GM23338 (cell line): ENCODE measurements around the gene CTBP2. TPM values are rescaled to one million over a fixed set of nuclear protein-coding genes. Genes with fewer than 3 reads are reported as not detected.

Experiments used
- ATAC-seq: fragments of 200-7000 bp; cut with Tn5 transposase; 3 replicates; pipeline ENCODE4 v1.9.1; 2020
- DNase-seq: peaks from one replicate; pipeline ENCODE4 v3.0.0-alpha.2; 2015; ENCODE audit warnings: low spot score
- H2AFZ ChIP-seq: fragments of 200-600 bp; sonication (generic); 2 replicates; pipeline ENCODE4 v1.8.0; 2016; ENCODE audit warnings: antibody characterized with exemption, mild to moderate bottlenecking, moderate library complexity
- H3F3A ChIP-seq: fragments of 200-600 bp; sonication (generic); replicated peaks from 2 replicates; pipeline ENCODE4 v1.8.0; 2017; ENCODE audit warnings: antibody characterized with exemption, mixed run types, low read depth
- H3K27ac ChIP-seq: fragments of 200-600 bp; sonication (generic); 2 replicates; pipeline ENCODE4 v1.6.1; 2016; ENCODE audit warnings: low read depth
- H3K27me3 ChIP-seq: fragments of 200-600 bp; sonication (generic); 2 replicates; pipeline ENCODE4 v1.8.0; 2016; ENCODE audit warnings: mild to moderate bottlenecking, mixed run types, moderate library complexity; ENCODE audit not compliant: insufficient read depth
- H3K36me3 ChIP-seq: fragments of 200-600 bp; sonication (generic); 2 replicates; pipeline ENCODE4 v1.8.0; 2016; ENCODE audit warnings: mild to moderate bottlenecking; ENCODE audit not compliant: insufficient read depth
- H3K4me1 ChIP-seq: fragments of 200-600 bp; sonication (generic); 2 replicates; pipeline ENCODE4 v1.8.0; 2016; ENCODE audit warnings: mild to moderate bottlenecking, moderate library complexity; ENCODE audit not compliant: insufficient read depth
- H3K4me2 ChIP-seq: fragments of 200-600 bp; sonication (generic); 2 replicates; pipeline ENCODE4 v1.7.1; 2017; ENCODE audit warnings: mixed run types
- H3K4me3 ChIP-seq: fragments of 200-600 bp; sonication (generic); 2 replicates; pipeline ENCODE4 v1.6.1; 2016; ENCODE audit warnings: mixed run types
- H3K79me2 ChIP-seq: fragments of 200-600 bp; sonication (generic); replicated peaks from 2 replicates; pipeline ENCODE4 v1.8.0; 2017; ENCODE audit warnings: mild to moderate bottlenecking; ENCODE audit not compliant: insufficient read depth
- H3K9me2 ChIP-seq: fragments of 200-600 bp; sonication (generic); 2 replicates; pipeline ENCODE4 v1.8.0; 2017; ENCODE audit not compliant: insufficient read depth
- H4K20me1 ChIP-seq: fragments of 200-600 bp; sonication (generic); replicated peaks from 2 replicates; pipeline ENCODE4 v1.8.0; 2017; ENCODE audit warnings: mild to moderate bottlenecking; ENCODE audit not compliant: insufficient read depth
- H3K27ac Mint-ChIP-seq: 2 replicates; pipeline ENCODE4 v1.8.0; 2020; ENCODE audit warnings: inconsistent platforms, mild to moderate bottlenecking, moderate library complexity, mixed read lengths
- H3K27me3 Mint-ChIP-seq: 3 replicates; pipeline ENCODE4 v1.8.0; 2022; ENCODE audit warnings: low read depth, mild to moderate bottlenecking, moderate library complexity, mixed read lengths, inconsistent platforms; ENCODE audit not compliant: insufficient read depth, poor library complexity
- H3K36me3 Mint-ChIP-seq: 3 replicates; pipeline ENCODE4 v1.8.0; 2021; ENCODE audit warnings: low read depth, mild to moderate bottlenecking, inconsistent platforms, moderate library complexity, mixed read lengths
- H3K4me1 Mint-ChIP-seq: 3 replicates; pipeline ENCODE4 v1.8.0; 2020; ENCODE audit warnings: mild to moderate bottlenecking, inconsistent platforms, mixed read lengths
- H3K4me3 Mint-ChIP-seq: 3 replicates; pipeline ENCODE4 v1.8.0; 2021; ENCODE audit warnings: moderate library complexity, mild to moderate bottlenecking, inconsistent platforms, mixed read lengths
- H3K9me3 Mint-ChIP-seq: 3 replicates; pipeline ENCODE4 v1.8.0; 2020; ENCODE audit warnings: moderate library complexity, mild to moderate bottlenecking, inconsistent platforms, mixed read lengths
- CREB1 ChIP-seq: fragments of 250-450 bp; sonication (Bioruptor Pico); IDR thresholded peaks from 2 replicates; pipeline ENCODE4 v1.5.0; 2020; ENCODE audit warnings: low read depth, mild to moderate bottlenecking, moderate library complexity
- EZH2phosphoT487 ChIP-seq: fragments of 200-600 bp; sonication (generic); IDR thresholded peaks from one replicate; pipeline ENCODE4 v1.8.1; 2018; ENCODE audit warnings: antibody characterized with exemption; ENCODE audit not compliant: unreplicated experiment
- JUNB ChIP-seq: IDR thresholded peaks from one replicate; pipeline ENCODE4 v1.6.1; 2016; ENCODE audit warnings: antibody characterized with exemption; ENCODE audit not compliant: unreplicated experiment
- POLR2AphosphoS5 ChIP-seq: IDR thresholded peaks from 2 replicates; pipeline ENCODE4 v1.6.1; 2016; ENCODE audit warnings: antibody characterized with exemption, low read depth
- STAT1 ChIP-seq: IDR thresholded peaks from one replicate; pipeline ENCODE4 v1.6.1; 2016; ENCODE audit warnings: antibody characterized with exemption; ENCODE audit not compliant: unreplicated experiment
- ZNF114 ChIP-seq: fragments of 250-450 bp; sonication (Bioruptor Pico); IDR thresholded peaks from 2 replicates; pipeline ENCODE4 v1.5.0; 2020; ENCODE audit warnings: mild to moderate bottlenecking, moderate library complexity
- ZNF331 ChIP-seq: fragments of 250-450 bp; sonication (Bioruptor Pico); IDR thresholded peaks from 2 replicates; pipeline ENCODE4 v1.5.0; 2020; ENCODE audit warnings: low read depth, mild to moderate bottlenecking, moderate library complexity
- polyA plus RNA-seq: library from polyadenylated mRNA; unstranded; fragments of >200 nt; fragmentation: Nextera tagmentation; extraction: Ambion mirVana; gene quantifications from 2 replicates; pipeline ENCODE4 v1.2.1, GENCODE V29; 2016
- total RNA-seq: library from RNA; depleted of rRNA; stranded (reverse); fragments of >200 nt; shearing (Covaris generic); gene quantifications from 2 replicates; pipeline ENCODE4 v1.2.3, GENCODE V29; 2014
- TF ChIP-seq, protein P1 (sequence below): IDR thresholded peaks from 2 replicates; pipeline ENCODE4 v1.6.1; 2016; ENCODE audit warnings: antibody characterized with exemption
- TF ChIP-seq, protein P2 (sequence below): fragments of 250-450 bp; sonication (Bioruptor Pico); IDR thresholded peaks from 2 replicates; pipeline ENCODE4 v1.5.0; 2020; ENCODE audit warnings: mild to moderate bottlenecking, moderate library complexity

Gene CTBP2
- total and polyA plus RNA-seq, 2 experiments from 2014 or later = 133 to 265 TPM

DNA sequence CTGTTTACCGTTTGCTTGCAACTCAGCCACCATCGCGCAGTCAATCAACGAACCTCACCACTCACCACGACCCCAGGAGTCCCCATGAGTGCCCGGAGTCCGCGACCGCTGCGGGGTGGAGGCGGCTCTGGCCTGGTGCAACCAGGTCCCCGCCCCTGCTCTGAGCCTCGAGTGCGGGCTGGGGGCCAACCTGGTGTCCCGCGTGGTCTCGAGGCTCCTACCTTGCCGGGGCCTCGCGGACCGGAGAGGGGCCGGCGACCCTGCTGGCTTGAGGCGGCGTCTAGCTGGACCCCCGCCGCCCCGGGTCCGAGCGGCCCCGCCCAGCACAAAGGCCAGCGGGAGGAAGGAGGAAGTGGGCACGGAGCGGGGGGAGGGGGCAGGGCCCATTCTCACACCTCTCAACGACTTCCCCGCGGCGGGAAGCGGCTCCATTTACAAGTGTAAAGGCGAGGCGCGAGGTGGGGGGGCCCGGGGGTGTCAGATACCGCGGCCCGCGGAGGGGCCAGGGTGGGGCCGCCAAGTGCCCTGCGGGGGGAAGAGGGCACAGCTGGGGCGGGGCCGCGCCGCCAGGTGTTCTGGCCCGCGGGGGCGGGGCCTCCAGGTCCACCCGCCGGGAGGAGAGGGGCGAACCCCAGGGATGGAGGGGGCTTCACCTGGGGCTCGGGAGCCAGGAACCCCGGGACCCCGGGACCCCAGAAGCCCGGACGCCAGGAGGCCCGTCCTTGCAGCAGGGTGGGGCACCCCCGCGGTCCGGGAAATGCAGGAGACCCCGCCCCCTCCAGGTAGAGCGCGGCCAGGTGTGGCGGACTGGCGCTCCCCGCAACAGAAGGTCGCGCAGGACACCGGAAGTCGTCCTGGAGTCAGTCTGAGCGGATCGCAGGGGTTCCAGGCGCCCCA, 8.6 kb downstream of the CTBP2 start:
- Mint-ChIP-seq H3K4me1 (peaks cover 91% of the 10 kb centered on the region), H3K9me3 (no peaks in the 10 kb centered on the region; the same call in 1 of the 3 replicates), H3K36me3 (peaks cover 69% of the 10 kb centered on the region), H3K27ac (peak overlapping the region; percentile 98), H3K27me3 (peaks cover 20% of the 10 kb centered on the region), H3K4me3 (peak overlapping the region; percentile 98)
- peaks cover 79% of the 10 kb centered on the region for H3K4me1 ChIP-seq
- H3K9me2 ChIP-seq = no peaks in the 10 kb centered on the region
- peaks cover 35% of the 10 kb centered on the region for H4K20me1 ChIP-seq
- H3K27ac ChIP-seq = peak overlapping the region; percentile 98
- no peaks in the 10 kb centered on the region for H3K27me3 ChIP-seq
- H3K36me3 ChIP-seq = no peaks in the 10 kb centered on the region
- peak overlapping the region; percentile 90 for H3K4me3 ChIP-seq
- H3K79me2 ChIP-seq = peaks cover 100% of the 10 kb centered on the region
- H3F3A ChIP-seq = peaks cover 24% of the 10 kb centered on the region; the same call in 1 of the 2 replicates
- DNase-seq (peak; percentile 95), ATAC-seq (peak; percentile 59)
- H2AFZ ChIP-seq = no peak overlapping the region
- H3K4me2 ChIP-seq = peak overlapping the region; percentile 78
- TF ChIP-seq CREB1 (CRISPR knock-in tag) = peak; percentile 56
- TF ChIP-seq, protein P1, sequence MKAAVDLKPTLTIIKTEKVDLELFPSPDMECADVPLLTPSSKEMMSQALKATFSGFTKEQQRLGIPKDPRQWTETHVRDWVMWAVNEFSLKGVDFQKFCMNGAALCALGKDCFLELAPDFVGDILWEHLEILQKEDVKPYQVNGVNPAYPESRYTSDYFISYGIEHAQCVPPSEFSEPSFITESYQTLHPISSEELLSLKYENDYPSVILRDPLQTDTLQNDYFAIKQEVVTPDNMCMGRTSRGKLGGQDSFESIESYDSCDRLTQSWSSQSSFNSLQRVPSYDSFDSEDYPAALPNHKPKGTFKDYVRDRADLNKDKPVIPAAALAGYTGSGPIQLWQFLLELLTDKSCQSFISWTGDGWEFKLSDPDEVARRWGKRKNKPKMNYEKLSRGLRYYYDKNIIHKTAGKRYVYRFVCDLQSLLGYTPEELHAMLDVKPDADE = peak; percentile 54; the same call in 1 of the 2 replicates
- TF ChIP-seq EZH2phosphoT487 = no peak
- TF ChIP-seq POLR2AphosphoS5 = peak; percentile 34
- no peak for TF ChIP-seq ZNF331 (CRISPR knock-in tag)

DNA sequence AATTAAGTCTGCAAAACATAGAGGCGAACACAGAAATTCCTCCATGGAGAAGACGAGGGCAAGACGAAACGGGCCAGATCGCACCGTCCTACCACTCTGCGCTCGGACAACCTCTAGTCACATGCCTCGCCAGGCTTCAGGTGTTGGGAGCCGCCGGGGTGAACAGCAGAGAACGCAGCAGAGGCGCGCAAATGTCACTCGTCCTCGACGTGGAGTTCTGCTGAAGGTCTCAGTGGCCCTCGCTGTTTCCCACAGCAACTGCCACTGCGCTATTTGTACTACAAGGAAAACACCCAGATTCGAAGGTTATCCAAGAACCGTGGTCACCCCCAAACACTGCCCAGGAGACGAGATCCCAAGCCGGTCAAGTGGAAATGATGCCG, 9.2 kb downstream of the CTBP2 start:
- Mint-ChIP-seq H3K27ac (peak overlapping the region; percentile 91), H3K4me3 (peak overlapping the region; percentile 70), H3K4me1 (peaks cover 89% of the 10 kb centered on the region), H3K36me3 (peaks cover 70% of the 10 kb centered on the region), H3K27me3 (peaks cover 22% of the 10 kb centered on the region), H3K9me3 (no peaks in the 10 kb centered on the region; the same call in 1 of the 3 replicates)
- peak overlapping the region; percentile 98 for H3K27ac ChIP-seq
- H3K4me2 ChIP-seq = peak overlapping the region; percentile 78
- peak overlapping the region; percentile 90 for H3K4me3 ChIP-seq
- peaks cover 79% of the 10 kb centered on the region for H3K4me1 ChIP-seq
- no peaks in the 10 kb centered on the region for H3K27me3 ChIP-seq
- H3K79me2 ChIP-seq = peaks cover 100% of the 10 kb centered on the region
- H3F3A ChIP-seq = peaks cover 29% of the 10 kb centered on the region; the same call in 1 of the 2 replicates
- no peaks in the 10 kb centered on the region for H3K36me3 ChIP-seq
- no peak overlapping the region for H2AFZ ChIP-seq
- peaks cover 41% of the 10 kb centered on the region for H4K20me1 ChIP-seq
- no peak for ATAC-seq
- H3K9me2 ChIP-seq = no peaks in the 10 kb centered on the region
- no peak for DNase-seq
- TF ChIP-seq JUNB (no peak), STAT1 (no peak), ZNF114 (CRISPR knock-in tag) (no peak), POLR2AphosphoS5 (no peak), EZH2phosphoT487 (no peak), ZNF331 (CRISPR knock-in tag) (no peak)
- TF ChIP-seq, protein P1 = no peak
- TF ChIP-seq, protein P2, sequence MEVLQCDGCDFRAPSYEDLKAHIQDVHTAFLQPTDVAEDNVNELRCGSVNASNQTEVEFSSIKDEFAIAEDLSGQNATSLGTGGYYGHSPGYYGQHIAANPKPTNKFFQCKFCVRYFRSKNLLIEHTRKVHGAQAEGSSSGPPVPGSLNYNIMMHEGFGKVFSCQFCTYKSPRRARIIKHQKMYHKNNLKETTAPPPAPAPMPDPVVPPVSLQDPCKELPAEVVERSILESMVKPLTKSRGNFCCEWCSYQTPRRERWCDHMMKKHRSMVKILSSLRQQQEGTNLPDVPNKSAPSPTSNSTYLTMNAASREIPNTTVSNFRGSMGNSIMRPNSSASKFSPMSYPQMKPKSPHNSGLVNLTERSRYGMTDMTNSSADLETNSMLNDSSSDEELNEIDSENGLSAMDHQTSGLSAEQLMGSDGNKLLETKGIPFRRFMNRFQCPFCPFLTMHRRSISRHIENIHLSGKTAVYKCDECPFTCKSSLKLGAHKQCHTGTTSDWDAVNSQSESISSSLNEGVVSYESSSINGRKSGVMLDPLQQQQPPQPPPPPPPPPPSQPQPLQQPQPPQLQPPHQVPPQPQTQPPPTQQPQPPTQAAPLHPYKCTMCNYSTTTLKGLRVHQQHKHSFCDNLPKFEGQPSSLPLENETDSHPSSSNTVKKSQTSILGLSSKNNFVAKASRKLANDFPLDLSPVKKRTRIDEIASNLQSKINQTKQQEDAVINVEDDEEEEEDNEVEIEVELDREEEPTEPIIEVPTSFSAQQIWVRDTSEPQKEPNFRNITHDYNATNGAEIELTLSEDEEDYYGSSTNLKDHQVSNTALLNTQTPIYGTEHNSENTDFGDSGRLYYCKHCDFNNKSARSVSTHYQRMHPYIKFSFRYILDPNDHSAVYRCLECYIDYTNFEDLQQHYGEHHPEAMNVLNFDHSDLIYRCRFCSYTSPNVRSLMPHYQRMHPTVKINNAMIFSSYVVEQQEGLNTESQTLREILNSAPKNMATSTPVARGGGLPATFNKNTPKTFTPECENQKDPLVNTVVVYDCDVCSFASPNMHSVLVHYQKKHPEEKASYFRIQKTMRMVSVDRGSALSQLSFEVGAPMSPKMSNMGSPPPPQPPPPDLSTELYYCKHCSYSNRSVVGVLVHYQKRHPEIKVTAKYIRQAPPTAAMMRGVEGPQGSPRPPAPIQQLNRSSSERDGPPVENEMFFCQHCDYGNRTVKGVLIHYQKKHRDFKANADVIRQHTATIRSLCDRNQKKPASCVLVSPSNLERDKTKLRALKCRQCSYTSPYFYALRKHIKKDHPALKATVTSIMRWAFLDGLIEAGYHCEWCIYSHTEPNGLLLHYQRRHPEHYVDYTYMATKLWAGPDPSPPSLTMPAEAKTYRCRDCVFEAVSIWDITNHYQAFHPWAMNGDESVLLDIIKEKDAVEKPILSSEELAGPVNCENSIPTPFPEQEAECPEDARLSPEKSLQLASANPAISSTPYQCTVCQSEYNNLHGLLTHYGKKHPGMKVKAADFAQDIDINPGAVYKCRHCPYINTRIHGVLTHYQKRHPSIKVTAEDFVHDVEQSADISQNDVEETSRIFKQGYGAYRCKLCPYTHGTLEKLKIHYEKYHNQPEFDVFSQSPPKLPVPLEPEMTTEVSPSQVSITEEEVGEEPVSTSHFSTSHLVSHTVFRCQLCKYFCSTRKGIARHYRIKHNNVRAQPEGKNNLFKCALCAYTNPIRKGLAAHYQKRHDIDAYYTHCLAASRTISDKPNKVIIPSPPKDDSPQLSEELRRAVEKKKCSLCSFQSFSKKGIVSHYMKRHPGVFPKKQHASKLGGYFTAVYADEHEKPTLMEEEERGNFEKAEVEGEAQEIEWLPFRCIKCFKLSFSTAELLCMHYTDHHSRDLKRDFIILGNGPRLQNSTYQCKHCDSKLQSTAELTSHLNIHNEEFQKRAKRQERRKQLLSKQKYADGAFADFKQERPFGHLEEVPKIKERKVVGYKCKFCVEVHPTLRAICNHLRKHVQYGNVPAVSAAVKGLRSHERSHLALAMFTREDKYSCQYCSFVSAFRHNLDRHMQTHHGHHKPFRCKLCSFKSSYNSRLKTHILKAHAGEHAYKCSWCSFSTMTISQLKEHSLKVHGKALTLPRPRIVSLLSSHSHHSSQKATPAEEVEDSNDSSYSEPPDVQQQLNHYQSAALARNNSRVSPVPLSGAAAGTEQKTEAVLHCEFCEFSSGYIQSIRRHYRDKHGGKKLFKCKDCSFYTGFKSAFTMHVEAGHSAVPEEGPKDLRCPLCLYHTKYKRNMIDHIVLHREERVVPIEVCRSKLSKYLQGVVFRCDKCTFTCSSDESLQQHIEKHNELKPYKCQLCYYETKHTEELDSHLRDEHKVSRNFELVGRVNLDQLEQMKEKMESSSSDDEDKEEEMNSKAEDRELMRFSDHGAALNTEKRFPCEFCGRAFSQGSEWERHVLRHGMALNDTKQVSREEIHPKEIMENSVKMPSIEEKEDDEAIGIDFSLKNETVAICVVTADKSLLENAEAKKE (CRISPR knock-in tag) = no peak
